Suprapubic skin (tissue), 3 donors: ENCODE data around the gene GPR37L1.
"Not testable (repeated sequence)": the region's sequence is repeated elsewhere in the genome, so short reads cannot be mapped to it uniquely, and the experiment has no call there.

Source experiments
- CTCF ChIP-seq, 2 donors: fragments of 200-600 bp in 1 of 2; fragments of 450-650 bp in 1 of 2; sonication (generic) in 1 of 2; IDR thresholded peaks; one replicate each; pipeline ENCODE4 v1.5.1; 2016 to 2019; ENCODE audit warnings: antibody characterized with exemption in 2 of 2, mild to moderate bottlenecking in 1 of 2, moderate library complexity in 1 of 2
- POLR2AphosphoS5 ChIP-seq, 3 donors: sonication (generic); formaldehyde crosslinking; IDR thresholded peaks; one replicate each; pipeline ENCODE4 v1.6.1; 2017; ENCODE audit warnings: antibody characterized with exemption in 3 of 3

DNA sequence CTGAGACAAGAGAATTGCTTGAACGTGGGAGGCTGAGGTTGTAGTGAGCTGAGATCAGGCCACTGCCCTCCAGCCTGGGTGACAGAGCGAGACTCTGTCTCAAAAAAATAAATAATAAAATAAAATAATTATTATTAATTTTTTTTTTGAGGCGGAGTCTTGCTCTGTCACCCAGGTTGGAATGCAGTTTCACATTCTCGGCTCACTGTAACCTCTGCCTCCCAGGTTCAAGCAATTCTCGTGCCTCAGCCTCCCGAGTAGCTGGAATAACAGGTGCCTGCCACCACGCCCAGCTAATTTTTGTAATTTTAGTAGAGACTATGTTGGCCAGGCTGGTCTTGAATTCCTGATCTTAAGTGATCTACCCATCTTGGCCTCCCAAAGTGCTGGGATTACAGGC, 11.1 kb upstream of the GPR37L1 start:
- TF ChIP-seq POLR2AphosphoS5, CTCF (IDR thresholded peaks at IDR 0.05): not testable (repeated sequence)
